Naive thymus-derived CD8-positive, alpha-beta T cell (primary cell): ENCODE data around the gene ASMTL. TPM values are rescaled to one million over a fixed set of nuclear protein-coding genes. Genes with fewer than 3 reads are reported as not detected.
"Not testable (repeated sequence)": the region's sequence is repeated elsewhere in the genome, so short reads cannot be mapped to it uniquely, and the experiment has no call there.

ENCODE experiments used
- ATAC-seq, 2 donors: fragments of 150-1000 bp; cut with Tn5 transposase in 1 of 2; sonication (Bioruptor Pico), chemical (Tn5 transposase) in 1 of 2; 1 replicate in 1 of 2; 2 replicates in 1 of 2; pipeline ENCODE4 v1.10.0; 2021; ENCODE audit warnings: mild to moderate bottlenecking in 2 of 2, moderate library complexity in 2 of 2
- POLR2A ChIA-PET: fragments of 350-600 bp; sonication (Branson Sonifier 250); formaldehyde crosslinking; loops from one replicate; lab custom pipeline; 2021; ENCODE audit warnings: antibody characterized with exemption; lab: Charles Lee
- DNase-seq, 10 donors: peaks; one replicate each; pipeline versions ENCODE4 v3.0.0 to v3.0.0-alpha.2; 2020 to 2022
- H3K27ac Mint-ChIP-seq, 10 donors: one replicate each; pipeline ENCODE4 v1.8.0; 2020 to 2022; ENCODE audit warnings: mild to moderate bottlenecking in 10 of 10, mixed read lengths in 10 of 10, moderate library complexity in 4 of 10, inconsistent platforms in 1 of 10
- H3K27me3 Mint-ChIP-seq, 5 donors: one replicate each; pipeline ENCODE4 v1.8.0; 2021 to 2022; ENCODE audit warnings: mixed read lengths in 5 of 5
- H3K36me3 Mint-ChIP-seq, 3 donors: one replicate each; pipeline ENCODE4 v1.8.0; 2020 to 2022; ENCODE audit warnings: mixed read lengths in 3 of 3, mild to moderate bottlenecking in 2 of 3, inconsistent platforms in 1 of 3
- H3K4me1 Mint-ChIP-seq, 4 donors: one replicate each; pipeline ENCODE4 v1.8.0; 2021 to 2022; ENCODE audit warnings: mixed read lengths in 4 of 4
- H3K4me3 Mint-ChIP-seq, 10 donors: one replicate each; pipeline ENCODE4 v1.8.0; 2020 to 2022; ENCODE audit warnings: mild to moderate bottlenecking in 10 of 10, mixed read lengths in 10 of 10, moderate library complexity in 6 of 10, inconsistent platforms in 1 of 10
- H3K9me3 Mint-ChIP-seq, 9 donors: one replicate each; pipeline ENCODE4 v1.8.0; 2020 to 2022; ENCODE audit warnings: mixed read lengths in 9 of 9, mild to moderate bottlenecking in 3 of 9, inconsistent platforms in 1 of 9, moderate library complexity in 1 of 9
- polyA plus RNA-seq, 3 donors: library from polyadenylated mRNA; unstranded; fragments of 300-500 nt; fragmentation: Illumina TruSeq; gene quantifications; one replicate each; pipeline ENCODE4 v1.2.3, GENCODE V29; 2021
- total RNA-seq, 8 experiments: library from RNA in 2 of 8; stranded (reverse) in 2 of 8; gene quantifications; one replicate each; pipeline ENCODE4 v1.2.3 and lab custom pipeline; 2021 to 2026

The ASMTL gene
- total RNA-seq, result 10 to 100 TPM; 24.9 to 27.2 TPM
- 10 to 100 TPM; 37.8 to 43.6 (median 42.3) TPM for polyA plus RNA-seq
- 23.3 to 49.5 (median 35.5) reads per million in 6 experiments for total RNA-seq (lab: John Stamatoyannopoulos, UW)

- peak; percentile 99 to 100 (median 100) for DNase-seq
- POLR2A ChIA-PET, result no interaction called here
- Mint-ChIP-seq H3K4me3 (peak within 1 kb of the TSS; percentile 82 to 97 (median 88)), H3K36me3 (peaks cover 0 to 14% (median 7%) of the 10 kb centered on the region in 3 donors), H3K4me1 (peaks cover 30 to 46% (median 37%) of the 10 kb centered on the region in 4 donors), H3K9me3 (peaks cover 0 to 18% (median 9%) of the 10 kb centered on the region in 9 donors), H3K27ac (peak within 1 kb of the TSS; percentile 83 to 99 (median 92)), H3K27me3 (no peaks in the 10 kb centered on the region)
- ATAC-seq, result peak; percentile 71
Measured at GRCh38 chrX:1452516-1453394, at the start of gene ASMTL. TSS of gene ASMTL (minus strand) at chrX:1452909. CDS start at chrX:1452840, 69 bp downstream.

GRCh38 chrX:1502241-1502640, 49.5 kb upstream of the ASMTL start:
- peaks cover 0 to 63% (median 5%) of the 10 kb centered on the region in 3 donors for H3K36me3 Mint-ChIP-seq
- H3K27me3 Mint-ChIP-seq, result no peaks in the 10 kb centered on the region
- ATAC-seq (peak in 1 of 2 donors; percentile 50), DNase-seq (peak in 3 of 10 donors; percentile 16 to 70 (median 44))
- peak overlapping the region; percentile 60 to 89 (median 80) for H3K27ac Mint-ChIP-seq
- H3K4me3 Mint-ChIP-seq, result peak overlapping the region in 3 of 10 donors; percentile 22 to 47 (median 30)
- H3K9me3 Mint-ChIP-seq, result no peaks in the 10 kb centered on the region
- POLR2A ChIA-PET, result no interaction called here
- H3K4me1 Mint-ChIP-seq, result peaks cover 11 to 59% (median 36%) of the 10 kb centered on the region in 4 donors

- peaks cover 16 to 61% (median 36%) of the 10 kb centered on the region in 4 donors for H3K4me1 Mint-ChIP-seq
- H3K27ac Mint-ChIP-seq, result peak overlapping the region; percentile 65 to 90 (median 76)
- peak in 2 of 10 donors; percentile 19 to 34 for DNase-seq
- peak; percentile 49 to 55 for ATAC-seq
- H3K9me3 Mint-ChIP-seq, result no peaks in the 10 kb centered on the region
- POLR2A ChIA-PET, result no interaction called here
- H3K36me3 Mint-ChIP-seq, result peaks cover 0 to 62% (median 0%) of the 10 kb centered on the region in 3 donors
- H3K4me3 Mint-ChIP-seq, result peak overlapping the region in 4 of 10 donors; percentile 14 to 55 (median 36)
- no peaks in the 10 kb centered on the region for H3K27me3 Mint-ChIP-seq
Measured at GRCh38 chrX:1500701-1501624, 48.3 kb upstream of the ASMTL start.

- Mint-ChIP-seq H3K36me3 (peaks cover 10 to 64% (median 13%) of the 10 kb centered on the region in 3 donors), H3K27ac (peak overlapping the region; percentile 31 to 93 (median 87)), H3K4me3 (no peak overlapping the region), H3K9me3 (peaks cover 0 to 9% (median 0%) of the 10 kb centered on the region in 9 donors), H3K27me3 (no peaks in the 10 kb centered on the region), H3K4me1 (peaks cover 25 to 58% (median 42%) of the 10 kb centered on the region in 4 donors)
- DNase-seq (peak in 1 of 10 donors; percentile 15), ATAC-seq (no peak)
- POLR2A ChIA-PET, result no interaction called here
Measured at GRCh38 chrX:1496076-1496475, 43.4 kb upstream of the ASMTL start.

GRCh38 chrX:1493877-1494510, 41.3 kb upstream of the ASMTL start:
- Mint-ChIP-seq H3K27ac (peak overlapping the region; percentile 48 to 93 (median 91)), H3K27me3 (no peaks in the 10 kb centered on the region), H3K36me3 (peaks cover 10 to 62% (median 13%) of the 10 kb centered on the region in 3 donors), H3K4me3 (peak overlapping the region in 4 of 10 donors; percentile 22 to 82 (median 28)), H3K9me3 (peaks cover 0 to 9% (median 0%) of the 10 kb centered on the region in 9 donors), H3K4me1 (peaks cover 24 to 51% (median 39%) of the 10 kb centered on the region in 4 donors)
- POLR2A ChIA-PET, result no interaction called here
- DNase-seq, result peak in 2 of 10 donors; percentile 30 to 41
- ATAC-seq, result peak; percentile 52 to 56

- H3K27me3 Mint-ChIP-seq, result no peaks in the 10 kb centered on the region
- DNase-seq (peak in 2 of 10 donors; percentile 39 to 42), ATAC-seq (peak; percentile 7 to 35)
- peaks cover 10 to 61% (median 13%) of the 10 kb centered on the region in 3 donors for H3K36me3 Mint-ChIP-seq
- POLR2A ChIA-PET, result no interaction called here
- peak overlapping the region in 7 of 10 donors; percentile 3 to 82 (median 33) for H3K4me3 Mint-ChIP-seq
- peaks cover 27 to 50% (median 39%) of the 10 kb centered on the region in 4 donors for H3K4me1 Mint-ChIP-seq
- peaks cover 0 to 9% (median 0%) of the 10 kb centered on the region in 9 donors for H3K9me3 Mint-ChIP-seq
- peak overlapping the region; percentile 88 to 93 (median 92) for H3K27ac Mint-ChIP-seq
Measured at GRCh38 chrX:1493412-1493811, 40.7 kb upstream of the ASMTL start.

GRCh38 chrX:1492421-1493012, 39.8 kb upstream of the ASMTL start:
- POLR2A ChIA-PET, result no interaction called here
- H3K27me3 Mint-ChIP-seq, result no peaks in the 10 kb centered on the region
- ATAC-seq, result peak; percentile 2 to 26
- no peak for DNase-seq
- H3K9me3 Mint-ChIP-seq, result peaks cover 0 to 9% (median 0%) of the 10 kb centered on the region in 9 donors
- H3K4me3 Mint-ChIP-seq, result peak overlapping the region in 2 of 10 donors; percentile 33
- H3K27ac Mint-ChIP-seq, result peak overlapping the region; percentile 61 to 93 (median 88)
- H3K36me3 Mint-ChIP-seq, result peaks cover 10 to 60% (median 13%) of the 10 kb centered on the region in 3 donors
- H3K4me1 Mint-ChIP-seq, result peaks cover 29 to 50% (median 38%) of the 10 kb centered on the region in 4 donors

GRCh38 chrX:1491851-1492349, 39.2 kb upstream of the ASMTL start:
- ATAC-seq (peak; percentile 68 to 82), DNase-seq (peak in 7 of 10 donors; percentile 28 to 82 (median 65))
- peaks cover 10 to 62% (median 13%) of the 10 kb centered on the region in 3 donors for H3K36me3 Mint-ChIP-seq
- H3K27me3 Mint-ChIP-seq, result no peaks in the 10 kb centered on the region
- H3K4me1 Mint-ChIP-seq, result peaks cover 31 to 55% (median 41%) of the 10 kb centered on the region in 4 donors
- H3K27ac Mint-ChIP-seq, result peak overlapping the region in 9 of 10 donors; percentile 61 to 93 (median 88)
- peaks cover 0 to 9% (median 0%) of the 10 kb centered on the region in 9 donors for H3K9me3 Mint-ChIP-seq
- POLR2A ChIA-PET, result no interaction called here
- peak overlapping the region in 1 of 10 donors; percentile 6 for H3K4me3 Mint-ChIP-seq

- H3K9me3 Mint-ChIP-seq, DNase-seq, POLR2A ChIA-PET, ATAC-seq, H3K27me3 Mint-ChIP-seq, H3K4me3 Mint-ChIP-seq: not testable (repeated sequence)
- peaks cover 26 to 49% (median 38%) of the 10 kb centered on the region in 4 donors for H3K4me1 Mint-ChIP-seq
- peak overlapping the region in 6 of 10 donors; percentile 36 to 93 (median 82) for H3K27ac Mint-ChIP-seq
- H3K36me3 Mint-ChIP-seq, result peaks cover 10 to 63% (median 17%) of the 10 kb centered on the region in 3 donors
Measured at GRCh38 chrX:1491248-1491647, 38.5 kb upstream of the ASMTL start.

GRCh38 chrX:1490723-1491122, 38.0 kb upstream of the ASMTL start:
- H3K4me1 Mint-ChIP-seq, result peaks cover 26 to 44% (median 34%) of the 10 kb centered on the region in 4 donors
- H3K9me3 Mint-ChIP-seq, result not testable (repeated sequence)
- H3K36me3 Mint-ChIP-seq, result peaks cover 10 to 64% (median 20%) of the 10 kb centered on the region in 3 donors

GRCh38 chrX:1489354-1489753, 36.6 kb upstream of the ASMTL start:
- Mint-ChIP-seq H3K4me1 (peaks cover 18 to 37% (median 28%) of the 10 kb centered on the region in 4 donors), H3K27ac (peak overlapping the region in 1 of 10 donors; percentile 63), H3K36me3 (peaks cover 10 to 61% (median 20%) of the 10 kb centered on the region in 3 donors)
- H3K4me3 Mint-ChIP-seq, H3K9me3 Mint-ChIP-seq, DNase-seq, H3K27me3 Mint-ChIP-seq, ATAC-seq, POLR2A ChIA-PET: not testable (repeated sequence)

More at GRCh38 chrX:1490723-1491122, 38.0 kb upstream of the ASMTL start:
- H3K27ac Mint-ChIP-seq, POLR2A ChIA-PET, H3K4me3 Mint-ChIP-seq, DNase-seq, ATAC-seq, H3K27me3 Mint-ChIP-seq: not testable (repeated sequence)
